Stimulated activated CD4-positive, alpha-beta T cell treated with anti-CD3 and anti-CD28 coated beads, TNF-alpha, amount 100 ng/mL, for 24 hours (primary cell): ENCODE data around the gene BHLHE23.

Source experiments
- DNase-seq, 3 experiments: peaks; one replicate each; pipeline ENCODE4 v3.0.0-alpha.2; 2020; ENCODE audit warnings: low read depth in 3 of 3

The BHLHE23 gene

GRCh38 chr20:63009045-63009961, 2.5 kb upstream of the BHLHE23 start:
- peak; percentile 62 to 82 (median 67) for DNase-seq

GRCh38 chr20:63008541-63009044, 1.8 kb upstream of the BHLHE23 start:
- no peak for DNase-seq

- no peak for DNase-seq
Observed at GRCh38 chr20:63007646-63008488, 1.1 kb upstream of the BHLHE23 start.

- DNase-seq = no peak
Observed at GRCh38 chr20:63007360-63007645, 539 bp upstream of the BHLHE23 start.

GRCh38 chr20:63005862-63006539, 763 bp downstream of the BHLHE23 start:
- no peak for DNase-seq

GRCh38 chr20:63005365-63005861, 1.4 kb downstream of the BHLHE23 start:
- DNase-seq = no peak

- no peak for DNase-seq
Observed at GRCh38 chr20:63004607-63005364, 2.0 kb downstream of the BHLHE23 start.

GRCh38 chr20:63003546-63003945, 3.2 kb downstream of the BHLHE23 start:
- DNase-seq = no peak

- no peak for DNase-seq
Observed at GRCh38 chr20:63002511-63002910, 4.3 kb downstream of the BHLHE23 start.

GRCh38 chr20:63000958-63001357, 5.8 kb downstream of the BHLHE23 start:
- DNase-seq = no peak

- no peak for DNase-seq
Observed at GRCh38 chr20:63000036-63000435, 6.7 kb downstream of the BHLHE23 start.

GRCh38 chr20:62999580-62999979, 7.2 kb downstream of the BHLHE23 start:
- DNase-seq = no peak

GRCh38 chr20:62998449-62998848, 8.3 kb downstream of the BHLHE23 start:
- no peak for DNase-seq

GRCh38 chr20:62997417-62998035, 9.2 kb downstream of the BHLHE23 start:
- DNase-seq = no peak

GRCh38 chr20:62996596-62996982, 10.2 kb downstream of the BHLHE23 start:
- no peak for DNase-seq

GRCh38 chr20:62995898-62996595, 10.7 kb downstream of the BHLHE23 start:
- DNase-seq = no peak

- DNase-seq = no peak
Observed at GRCh38 chr20:62995481-62995880, 11.3 kb downstream of the BHLHE23 start.

GRCh38 chr20:62994869-62995281, 11.9 kb downstream of the BHLHE23 start:
- no peak for DNase-seq

GRCh38 chr20:62993856-62994494, 12.8 kb downstream of the BHLHE23 start:
- no peak for DNase-seq

GRCh38 chr20:62991863-62992262, 14.9 kb downstream of the BHLHE23 start:
- DNase-seq = no peak
